Panc1 (cell line): ENCODE data around the gene VAC14.

ENCODE experiments used
- CTCF ChIP-seq: fragments of 450-650 bp; IDR thresholded peaks from 2 replicates; pipeline ENCODE4 v1.5.1; 2017; ENCODE audit warnings: mild to moderate bottlenecking
- SIN3A ChIP-seq: IDR thresholded peaks from 2 replicates; pipeline ENCODE4 v1.6.1; 2012; ENCODE audit warnings: low read depth, mild to moderate bottlenecking, low read length, moderate library complexity, borderline replicate concordance; ENCODE audit not compliant: insufficient read depth

GRCh38 chr16:70658921-70659320 is 142.0 kb downstream of the VAC14 start:
- TF ChIP-seq CTCF (no peak), SIN3A (no peak)
